T-cell (primary cell): ENCODE results near the gene VPS8. TPM values are rescaled to one million over a fixed set of nuclear protein-coding genes. Genes with fewer than 3 reads are reported as not detected.
"Not testable (repeated sequence)": the region's sequence is repeated elsewhere in the genome, so short reads cannot be mapped to it uniquely, and the experiment has no call there.

Experiments
- ATAC-seq, 4 experiments: fragments of 200-7000 bp in 3 of 4; fragments of 150-1000 bp in 1 of 4; cut with Tn5 transposase; replicated peaks in 1 of 4; 1 replicate in 3 of 4; 2 replicates in 1 of 4; pipeline ENCODE4 v1.10.0; 2021; ENCODE audit warnings: moderate library complexity in 3 of 4, mild to moderate bottlenecking in 2 of 4, moderate number of reproducible peaks in 1 of 4
- CTCF ChIA-PET, 2 donors: fragments of 300-600 bp; sonication (Branson Sonifier 250); formaldehyde crosslinking; loops; one replicate each; lab custom pipeline; 2022; ENCODE audit warnings: antibody characterized with exemption in 2 of 2; lab: Charles Lee
- POLR2A ChIA-PET, 2 donors: fragments of 300-600 bp; sonication (Branson Sonifier 250); formaldehyde crosslinking; loops; one replicate each; lab custom pipeline; 2022; ENCODE audit warnings: antibody characterized with exemption in 2 of 2; lab: Charles Lee
- DNase-seq, 35 experiments: peaks; one replicate each; pipeline versions ENCODE4 v3.0.0 to v3.0.0-alpha.2; 2013 to 2023
- H3K27ac ChIP-seq: one replicate; pipeline ENCODE4 v1.5.1; 2013; ENCODE audit warnings: low read length
- H3K27me3 ChIP-seq, 2 experiments: replicated peaks in 1 of 2; 1 replicate in 1 of 2; 2 replicates in 1 of 2; pipeline versions ENCODE4 v1.6.1 to v1.7.0; 2013; ENCODE audit warnings: low read length in 1 of 2, mixed read lengths in 1 of 2; ENCODE audit not compliant: control insufficient read depth in 2 of 2, insufficient read depth in 2 of 2; ENCODE audit errors: extremely low read depth in 1 of 2
- H3K36me3 ChIP-seq, 2 donors: 1 replicate in 1 of 2; 2 replicates in 1 of 2; pipeline versions ENCODE4 v1.6.1 to v1.7.0; 2013; ENCODE audit warnings: low read length in 1 of 2; ENCODE audit not compliant: control insufficient read depth in 2 of 2, insufficient read depth in 1 of 2; ENCODE audit errors: extremely low read depth in 1 of 2
- H3K4me1 ChIP-seq, 2 experiments: 1 replicate in 1 of 2; 2 replicates in 1 of 2; pipeline versions ENCODE4 v1.6.1 to v1.7.0; 2013; ENCODE audit warnings: low read length in 2 of 2, mixed read lengths in 1 of 2; ENCODE audit not compliant: insufficient read depth in 2 of 2, control insufficient read depth in 1 of 2; ENCODE audit errors: extremely low read depth in 1 of 2
- H3K4me3 ChIP-seq, 2 donors: 1 replicate in 1 of 2; 2 replicates in 1 of 2; pipeline versions ENCODE4 v1.5.1 to v1.7.0; 2013; ENCODE audit warnings: mild to moderate bottlenecking in 2 of 2, low read length in 1 of 2, moderate library complexity in 1 of 2; ENCODE audit not compliant: control insufficient read depth in 1 of 2; ENCODE audit errors: extremely low read depth in 1 of 2
- H3K9me3 ChIP-seq: 2 replicates; pipeline ENCODE4 v1.7.0; 2013
- H3K27ac Mint-ChIP-seq, 2 donors: one replicate each; pipeline ENCODE4 v1.8.0; 2020 to 2021; ENCODE audit warnings: mild to moderate bottlenecking in 2 of 2, mixed read lengths in 2 of 2
- H3K27me3 Mint-ChIP-seq, 2 donors: one replicate each; pipeline ENCODE4 v1.8.0; 2021 to 2022; ENCODE audit warnings: mixed read lengths in 2 of 2
- H3K36me3 Mint-ChIP-seq: one replicate; pipeline ENCODE4 v1.8.0; 2021; ENCODE audit warnings: mixed read lengths
- H3K4me1 Mint-ChIP-seq, 3 donors: one replicate each; pipeline ENCODE4 v1.8.0; 2020 to 2022; ENCODE audit warnings: mixed read lengths in 3 of 3, mild to moderate bottlenecking in 1 of 3
- H3K4me3 Mint-ChIP-seq, 3 donors: one replicate each; pipeline ENCODE4 v1.8.0; 2020 to 2022; ENCODE audit warnings: mild to moderate bottlenecking in 3 of 3, mixed read lengths in 3 of 3, moderate library complexity in 3 of 3
- H3K9me3 Mint-ChIP-seq, 3 donors: one replicate each; pipeline ENCODE4 v1.8.0; 2020 to 2022; ENCODE audit warnings: mixed read lengths in 3 of 3
- WGBS: methylation state at CpG from one replicate; pipeline ENCODE4 v1.1.5; 2013; ENCODE audit warnings: missing lambda C conversion rate; ENCODE audit not compliant: insufficient coverage; 5-methylcytosine and 5-hydroxymethylcytosine counted together
- total RNA-seq, 35 experiments: library from RNA in 6 of 35; stranded (reverse) in 6 of 35; fragments of 120-200 nt in 1 of 35; gene quantifications; one replicate each; pipeline versions ENCODE4 v1.2.1 to v1.2.4 and lab custom pipeline; 2013 to 2026

Gene VPS8
- total RNA-seq, 5 donors from 2014 or later (not counting 1 experiment from before 2014, with no cell fraction given) = 59.2 to 95.6 (median 71.0) TPM

DNA sequence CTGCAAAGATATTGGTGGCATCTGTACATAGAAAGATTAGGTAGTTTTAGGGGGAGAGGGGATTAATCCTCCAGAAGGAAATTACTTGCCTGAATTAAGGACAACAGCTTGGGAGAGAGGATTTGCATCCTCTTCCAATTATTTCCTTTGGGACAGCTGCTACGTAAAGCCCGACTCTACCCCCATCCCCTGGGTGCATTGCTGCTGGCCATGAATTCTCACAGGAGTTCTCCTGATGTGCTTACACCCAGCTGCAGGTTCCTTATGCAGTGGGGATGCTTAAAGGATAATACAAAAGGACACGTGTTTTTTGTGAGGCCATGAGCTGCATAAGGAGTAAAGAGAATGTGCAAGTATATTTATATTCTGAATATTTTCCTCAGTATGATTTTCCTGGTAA is 132.3 kb downstream of the VPS8 start:
- POLR2A ChIA-PET = no interaction called here
- no peak overlapping the region for H3K4me3 Mint-ChIP-seq
- peaks cover 0 to 47% of the 10 kb centered on the region in 2 donors for H3K36me3 ChIP-seq
- ATAC-seq = no peak
- H3K27ac ChIP-seq = no peak overlapping the region
- H3K27ac Mint-ChIP-seq = no peak overlapping the region
- peaks cover 45% of the 10 kb centered on the region for H3K36me3 Mint-ChIP-seq
- no peak overlapping the region for H3K4me3 ChIP-seq
- no peaks in the 10 kb centered on the region for H3K4me1 ChIP-seq
- CTCF ChIA-PET = no interaction called here
- H3K9me3 Mint-ChIP-seq = no peaks in the 10 kb centered on the region
- H3K9me3 ChIP-seq = no peaks in the 10 kb centered on the region
- DNase-seq = no peak
- no CpG with 5 or more reads among the region's 3 CpGs for WGBS
- no peaks in the 10 kb centered on the region for H3K27me3 Mint-ChIP-seq
- H3K27me3 ChIP-seq = no peaks in the 10 kb centered on the region
- H3K4me1 Mint-ChIP-seq = no peaks in the 10 kb centered on the region

DNA sequence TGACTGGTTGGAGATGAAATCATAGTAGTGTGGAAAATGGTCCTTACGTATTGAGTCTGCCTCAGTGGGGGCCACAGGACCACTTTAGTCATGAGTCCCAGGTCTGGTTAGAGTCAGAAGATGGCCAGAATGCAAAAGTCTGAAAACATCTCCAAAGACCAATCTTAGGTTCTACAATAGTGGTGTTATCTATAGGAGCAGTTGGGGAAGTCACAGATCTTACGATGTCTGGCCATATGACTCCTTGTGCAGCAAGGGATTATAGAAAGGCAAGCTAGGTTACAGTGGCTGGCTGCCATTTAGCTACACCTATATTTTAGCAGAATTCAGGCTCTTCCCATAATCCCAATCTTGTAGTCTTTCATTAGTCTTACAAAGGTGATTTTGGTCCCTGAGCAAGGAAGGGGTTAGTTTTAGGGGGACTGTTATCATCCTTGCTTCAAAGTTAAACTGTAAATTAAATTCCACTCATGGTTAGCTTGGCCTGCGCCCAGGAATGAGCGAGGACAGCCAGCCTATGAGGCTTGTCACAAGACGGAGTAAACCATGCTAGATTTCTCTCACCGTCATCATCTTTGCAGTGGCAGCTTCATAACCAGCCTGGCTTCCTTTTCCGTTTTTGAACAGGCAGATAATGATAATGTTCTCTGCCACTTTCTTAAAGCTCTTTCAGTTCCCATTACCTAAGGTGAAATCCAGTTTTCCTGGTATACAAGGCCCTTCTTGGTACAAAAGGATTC is 134.1 kb downstream of the VPS8 start:
- Mint-ChIP-seq H3K27ac (no peak overlapping the region), H3K36me3 (peaks cover 43% of the 10 kb centered on the region), H3K4me1 (no peaks in the 10 kb centered on the region), H3K27me3 (no peaks in the 10 kb centered on the region), H3K4me3 (no peak overlapping the region), H3K9me3 (no peaks in the 10 kb centered on the region)
- Histone ChIP-seq H3K36me3 (peaks cover 0 to 45% of the 10 kb centered on the region in 2 donors), H3K4me3 (no peak overlapping the region), H3K27ac (no peak overlapping the region), H3K4me1 (no peaks in the 10 kb centered on the region), H3K27me3 (no peaks in the 10 kb centered on the region), H3K9me3 (no peaks in the 10 kb centered on the region)
- WGBS = 96% methylated on average over 5 of the region's 7 CpGs
- ATAC-seq (no peak), DNase-seq (no peak)
- ChIA-PET POLR2A (interaction anchor here in 1 of 2 donors (0.6 kb wide), 1 partner anchor 38 kb away, joined by 3 read pairs; no protein-coding TSS in a partner anchor), CTCF (no interaction called here)

DNA sequence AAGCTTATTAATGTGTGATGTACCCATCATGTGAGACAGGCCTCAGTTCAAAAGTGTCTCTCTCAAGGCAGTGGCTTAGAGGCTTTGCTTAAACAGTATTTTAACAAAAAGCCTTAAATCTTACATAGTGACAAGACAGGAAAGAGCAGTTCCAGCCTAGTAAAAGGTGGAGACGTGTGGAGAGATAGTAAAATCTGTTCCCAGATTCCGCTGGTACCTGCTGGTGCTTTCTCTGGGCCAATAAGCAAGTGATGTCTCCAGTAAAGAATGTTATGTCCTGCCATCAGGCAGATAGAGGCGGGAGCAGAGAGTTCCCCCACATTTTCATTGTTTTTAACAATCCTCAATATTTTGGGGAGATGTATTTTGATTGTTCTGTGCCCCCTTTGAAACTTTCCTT is 135.0 kb downstream of the VPS8 start:
- POLR2A ChIA-PET = no interaction called here
- no peak for ATAC-seq
- H3K27ac Mint-ChIP-seq = no peak overlapping the region
- Histone ChIP-seq H3K27ac (no peak overlapping the region), H3K36me3 (peaks cover 0 to 43% of the 10 kb centered on the region in 2 donors), H3K4me3 (no peak overlapping the region), H3K9me3 (no peaks in the 10 kb centered on the region), H3K4me1 (no peaks in the 10 kb centered on the region), H3K27me3 (no peaks in the 10 kb centered on the region)
- WGBS = 100% methylated on average over 2 of the region's 3 CpGs
- H3K4me1 Mint-ChIP-seq = no peaks in the 10 kb centered on the region
- H3K9me3 Mint-ChIP-seq = no peaks in the 10 kb centered on the region
- no peak for DNase-seq
- H3K36me3 Mint-ChIP-seq = peaks cover 48% of the 10 kb centered on the region
- no peak overlapping the region for H3K4me3 Mint-ChIP-seq
- CTCF ChIA-PET = no interaction called here
- no peaks in the 10 kb centered on the region for H3K27me3 Mint-ChIP-seq

DNA sequence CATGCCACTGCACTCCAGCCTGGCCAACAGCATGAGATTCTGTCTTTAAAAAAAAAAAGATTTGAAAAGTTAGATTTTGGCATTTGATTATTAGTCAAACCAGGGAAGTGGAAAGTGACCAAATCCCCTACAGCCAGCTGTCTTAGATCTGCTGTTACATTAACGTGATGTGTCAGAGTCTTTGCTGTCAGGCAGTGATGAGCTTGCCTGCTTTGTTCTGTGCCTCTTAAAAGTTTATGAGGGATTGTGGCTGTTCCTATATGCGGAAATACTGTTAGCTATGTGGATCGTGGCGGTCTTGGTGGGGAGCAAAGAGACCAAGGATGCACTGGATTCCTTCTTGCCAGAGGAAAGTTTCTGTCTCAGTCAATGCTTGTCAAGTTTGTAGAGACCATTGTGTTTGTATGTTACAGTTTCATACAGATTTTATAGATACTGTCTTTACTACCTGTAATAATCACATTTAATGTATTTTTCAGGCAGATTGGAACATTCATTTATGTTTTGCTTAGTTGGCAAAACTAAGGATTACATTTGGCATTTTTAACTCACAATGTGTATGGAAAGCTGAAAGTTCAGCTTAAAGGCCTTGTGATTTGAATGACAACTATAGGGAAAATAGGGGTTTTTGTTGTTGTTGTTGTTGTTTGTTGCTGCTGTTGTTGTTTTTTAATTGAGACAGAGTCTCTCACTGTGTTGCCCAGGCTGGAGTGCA is 137.4 kb downstream of the VPS8 start:
- Mint-ChIP-seq H3K27me3 (no peaks in the 10 kb centered on the region), H3K36me3 (peaks cover 46% of the 10 kb centered on the region), H3K9me3 (no peaks in the 10 kb centered on the region), H3K27ac (no peak overlapping the region), H3K4me3 (no peak overlapping the region), H3K4me1 (peaks cover 0 to 8% (median 0%) of the 10 kb centered on the region in 3 donors)
- H3K27ac ChIP-seq = no peak overlapping the region
- no peak for DNase-seq
- no peak for ATAC-seq
- WGBS = 95% methylated on average over 4 of the region's 4 CpGs
- no peaks in the 10 kb centered on the region for H3K4me1 ChIP-seq
- H3K36me3 ChIP-seq = peaks cover 0 to 28% of the 10 kb centered on the region in 2 donors
- ChIA-PET CTCF (interaction anchor here in 1 of 2 donors (0.6 kb wide), 1 partner anchor 975 kb away, joined by 3 read pairs; no protein-coding TSS in a partner anchor), POLR2A (no interaction called here)
- no peaks in the 10 kb centered on the region for H3K27me3 ChIP-seq
- H3K4me3 ChIP-seq = no peak overlapping the region
- H3K9me3 ChIP-seq = no peaks in the 10 kb centered on the region

DNA sequence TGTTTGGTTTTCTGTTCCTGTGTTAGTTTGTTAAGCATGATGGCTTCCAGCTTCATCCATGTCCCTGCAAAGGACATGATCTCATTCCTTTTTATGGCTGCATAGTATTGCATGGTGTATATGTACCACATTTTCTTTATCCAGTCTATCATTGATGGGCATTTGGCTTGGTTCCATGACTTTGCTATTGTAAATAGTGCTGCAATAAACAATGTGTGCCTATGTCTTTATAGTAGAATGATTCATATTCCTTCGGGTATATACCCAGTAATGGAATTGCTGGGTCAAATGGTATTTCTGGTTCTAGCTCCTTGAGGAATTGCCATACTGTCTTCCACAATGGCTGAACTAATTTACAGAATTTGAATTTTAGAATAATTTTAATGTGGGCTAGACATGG is 138.8 kb downstream of the VPS8 start:
- H3K27me3 Mint-ChIP-seq, CTCF ChIA-PET, ATAC-seq, H3K9me3 ChIP-seq, DNase-seq, H3K4me3 ChIP-seq, H3K27ac ChIP-seq, H3K27ac Mint-ChIP-seq, H3K9me3 Mint-ChIP-seq, POLR2A ChIA-PET, H3K4me1 ChIP-seq, H3K4me3 Mint-ChIP-seq, H3K27me3 ChIP-seq, H3K4me1 Mint-ChIP-seq: not testable (repeated sequence)
- H3K36me3 ChIP-seq = peaks cover 0 to 27% of the 10 kb centered on the region in 2 donors
- peaks cover 50% of the 10 kb centered on the region for H3K36me3 Mint-ChIP-seq
- WGBS = no CpG with 5 or more reads among the region's 1 CpG

DNA sequence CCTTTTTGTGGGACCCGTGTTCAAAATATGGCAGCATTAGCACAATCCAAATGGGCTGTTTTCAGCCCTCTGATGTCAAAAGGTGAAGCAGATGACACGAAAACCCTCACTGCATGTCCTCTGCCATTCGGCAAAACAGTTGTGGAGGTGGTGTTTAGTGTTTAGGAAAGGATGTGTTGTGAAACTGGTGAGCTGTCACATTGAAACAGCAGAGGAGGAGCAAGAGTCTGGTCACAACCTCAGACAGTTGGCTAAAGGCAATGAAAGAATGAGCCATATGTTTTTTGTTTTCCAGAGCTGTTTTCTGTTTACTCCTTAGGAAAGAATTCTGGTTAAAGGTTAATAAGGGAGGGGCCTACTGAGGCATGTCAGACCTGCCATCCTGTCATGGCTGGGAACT is 140.7 kb downstream of the VPS8 start:
- Mint-ChIP-seq H3K36me3 (peaks cover 52% of the 10 kb centered on the region), H3K4me3 (no peak overlapping the region), H3K9me3 (no peaks in the 10 kb centered on the region), H3K27me3 (no peaks in the 10 kb centered on the region), H3K4me1 (peaks cover 0 to 8% (median 0%) of the 10 kb centered on the region in 3 donors), H3K27ac (peak overlapping the region in 1 of 2 donors; percentile 44)
- DNase-seq (no peak), ATAC-seq (no peak)
- H3K27ac ChIP-seq = no peak overlapping the region
- no peaks in the 10 kb centered on the region for H3K4me1 ChIP-seq
- H3K36me3 ChIP-seq = peaks cover under 1 to 24% of the 10 kb centered on the region in 2 donors
- no peak overlapping the region for H3K4me3 ChIP-seq
- H3K9me3 ChIP-seq = no peaks in the 10 kb centered on the region
- ChIA-PET POLR2A (no interaction called here), CTCF (no interaction called here)
- WGBS = 55% methylated on average over 2 of the region's 3 CpGs
- H3K27me3 ChIP-seq = no peaks in the 10 kb centered on the region
